ENCODE results near the gene DDX25. TPM values are rescaled to one million over a fixed set of nuclear protein-coding genes. Genes with fewer than 3 reads are reported as not detected.
A peak's percentile ranks its signal among the peaks of the same experiment; 100 is the strongest.

The DDX25 gene
- total RNA-seq, 2 donors from 2014 or later = not detected

DNA sequence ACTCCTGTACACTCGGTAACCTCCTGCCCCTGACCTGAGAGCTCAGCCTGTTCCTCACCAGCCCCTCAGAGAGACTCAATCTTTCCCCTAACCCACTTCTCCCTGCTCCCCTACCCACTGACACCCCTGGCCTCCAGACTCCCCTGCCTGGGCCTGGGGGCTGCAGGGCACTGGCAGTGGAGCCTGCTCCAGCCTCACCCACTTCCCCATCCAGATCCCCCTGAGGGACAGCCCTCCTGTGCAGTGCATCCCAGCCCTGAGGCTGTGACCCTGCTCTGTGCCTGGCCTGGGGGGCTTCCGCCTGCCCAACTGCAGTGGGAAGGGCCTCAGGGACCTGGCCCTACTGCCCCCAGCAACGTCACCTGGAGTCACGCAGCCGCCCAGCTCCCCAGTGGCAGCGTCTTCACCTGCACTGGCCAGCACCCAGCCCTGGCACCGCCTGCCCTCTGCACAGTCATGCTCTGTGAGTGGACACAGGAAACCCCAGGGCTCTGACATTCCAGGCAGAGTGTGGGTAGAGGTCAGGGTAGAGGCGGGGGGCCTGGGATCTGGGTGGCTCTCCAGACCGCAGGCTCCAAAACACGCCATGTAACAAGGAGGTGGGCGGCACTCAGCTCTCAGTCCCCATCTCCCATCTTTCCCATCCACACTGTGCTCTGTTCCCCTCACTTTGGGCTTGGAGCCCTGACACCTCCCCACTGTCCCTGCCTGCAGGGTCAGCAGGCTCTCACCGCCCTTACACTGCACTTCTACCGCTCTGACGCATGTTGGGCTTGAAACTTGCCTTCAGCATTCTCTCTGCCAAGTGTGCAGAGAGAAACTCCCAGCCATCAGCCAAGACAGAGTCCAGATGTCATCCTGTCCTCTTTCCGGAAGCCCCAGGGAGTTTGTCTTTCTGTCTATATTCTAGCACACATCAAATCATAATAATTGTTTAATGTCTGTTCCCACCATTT is 46.7 kb downstream of the DDX25 start:
- H3K27me3 ChIP-seq = no peaks in the 10 kb centered on the region
- H3K9me3 ChIP-seq = no peaks in the 10 kb centered on the region
- H3K4me1 ChIP-seq = peaks cover 0 to 17% of the 10 kb centered on the region in 2 donors
- no peak for TF ChIP-seq CTCF (IDR thresholded peaks at IDR 0.05)
- peak; percentile 86 for DNase-seq (ENCODE audit: low spot score)
- peak overlapping the region; percentile 16 to 56 for H3K27ac ChIP-seq
- H3K36me3 ChIP-seq = no peaks in the 10 kb centered on the region
- H3K4me3 ChIP-seq = no peak overlapping the region

DNA sequence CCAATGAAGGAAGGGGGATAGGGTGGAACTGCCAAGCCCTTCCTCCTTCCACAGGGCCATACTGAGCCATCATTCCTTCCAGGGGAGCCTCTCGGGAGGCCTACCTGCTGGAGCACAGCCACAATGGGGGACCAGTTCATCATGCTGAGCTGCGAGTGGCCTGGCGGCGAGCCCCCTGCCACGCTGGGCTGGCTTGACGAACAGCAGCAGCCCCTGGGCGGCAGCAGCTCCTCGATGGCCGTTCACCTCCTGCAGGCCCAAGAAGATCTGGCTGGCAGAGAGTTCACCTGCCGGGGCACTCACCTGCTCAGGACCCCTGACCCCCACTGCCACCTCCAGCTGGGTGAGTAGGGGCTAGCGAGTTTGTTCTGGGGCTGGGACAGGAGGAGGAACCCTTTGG is 47.4 kb downstream of the DDX25 start:
- Histone ChIP-seq H3K27ac (peak overlapping the region; percentile 29 to 49), H3K4me1 (peaks cover 0 to 17% of the 10 kb centered on the region in 2 donors), H3K27me3 (no peaks in the 10 kb centered on the region), H3K4me3 (no peak overlapping the region), H3K9me3 (no peaks in the 10 kb centered on the region), H3K36me3 (no peaks in the 10 kb centered on the region)
- no peak for TF ChIP-seq CTCF (IDR thresholded peaks at IDR 0.05)
- no peak for DNase-seq (ENCODE audit: low spot score)

- H3K36me3 ChIP-seq = no peaks in the 10 kb centered on the region
- H3K27ac ChIP-seq = peak overlapping the region in 1 of 2 donors; percentile 29
- DNase-seq (ENCODE audit: low spot score) = no peak
- no peak for TF ChIP-seq CTCF (IDR thresholded peaks at IDR 0.05)
- peaks cover 0 to 17% of the 10 kb centered on the region in 2 donors for H3K4me1 ChIP-seq
- H3K27me3 ChIP-seq = no peaks in the 10 kb centered on the region
- no peaks in the 10 kb centered on the region for H3K9me3 ChIP-seq
- no peak overlapping the region for H3K4me3 ChIP-seq
Observed at GRCh38 chr11:125952559-125952958, 48.3 kb downstream of the DDX25 start.

DNA sequence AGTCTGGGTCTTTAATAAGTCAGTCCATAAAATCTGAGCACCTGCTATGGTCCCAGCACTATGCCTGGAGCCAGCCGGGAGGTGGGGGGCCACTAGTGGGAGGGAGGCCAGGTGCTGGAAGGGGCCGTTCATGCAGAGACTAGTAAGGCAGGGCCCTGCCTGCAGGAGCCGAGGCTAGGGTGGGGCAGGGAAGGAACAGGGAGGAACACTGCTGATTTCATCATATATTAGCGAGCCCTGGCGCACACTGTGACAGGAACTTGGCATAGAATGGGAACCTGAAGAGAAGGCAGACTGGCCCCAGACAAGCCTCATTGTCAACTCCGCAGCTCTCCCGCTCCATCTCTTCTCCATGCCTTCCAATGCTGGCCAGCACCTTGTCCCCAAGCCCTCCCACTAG is 48.7 kb downstream of the DDX25 start:
- peak overlapping the region in 1 of 2 donors; percentile 36 for H3K27ac ChIP-seq
- TF ChIP-seq CTCF (IDR thresholded peaks at IDR 0.05) = no peak
- peak; percentile 76 for DNase-seq (ENCODE audit: low spot score)

GRCh38 chr11:125953401-125953935 is 49.2 kb downstream of the DDX25 start:
- Histone ChIP-seq H3K27ac (peak overlapping the region in 1 of 2 donors; percentile 36), H3K4me3 (no peak overlapping the region)
- DNase-seq (ENCODE audit: low spot score) = no peak

More for the DNA sequence above, 48.7 kb downstream of the DDX25 start:
- H3K4me3 ChIP-seq = no peak overlapping the region
- H3K27me3 ChIP-seq = no peaks in the 10 kb centered on the region
- H3K36me3 ChIP-seq = no peaks in the 10 kb centered on the region
- H3K4me1 ChIP-seq = peaks cover 0 to 17% of the 10 kb centered on the region in 2 donors
- H3K9me3 ChIP-seq = no peaks in the 10 kb centered on the region

More at GRCh38 chr11:125953401-125953935, 49.2 kb downstream of the DDX25 start:
- H3K9me3 ChIP-seq = no peaks in the 10 kb centered on the region
- H3K36me3 ChIP-seq = no peaks in the 10 kb centered on the region
- TF ChIP-seq CTCF (IDR thresholded peaks at IDR 0.05) = no peak
- H3K27me3 ChIP-seq = no peaks in the 10 kb centered on the region
- H3K4me1 ChIP-seq = peaks cover 0 to 17% of the 10 kb centered on the region in 2 donors
